ENCODE results near the gene GPR34.

DNA sequence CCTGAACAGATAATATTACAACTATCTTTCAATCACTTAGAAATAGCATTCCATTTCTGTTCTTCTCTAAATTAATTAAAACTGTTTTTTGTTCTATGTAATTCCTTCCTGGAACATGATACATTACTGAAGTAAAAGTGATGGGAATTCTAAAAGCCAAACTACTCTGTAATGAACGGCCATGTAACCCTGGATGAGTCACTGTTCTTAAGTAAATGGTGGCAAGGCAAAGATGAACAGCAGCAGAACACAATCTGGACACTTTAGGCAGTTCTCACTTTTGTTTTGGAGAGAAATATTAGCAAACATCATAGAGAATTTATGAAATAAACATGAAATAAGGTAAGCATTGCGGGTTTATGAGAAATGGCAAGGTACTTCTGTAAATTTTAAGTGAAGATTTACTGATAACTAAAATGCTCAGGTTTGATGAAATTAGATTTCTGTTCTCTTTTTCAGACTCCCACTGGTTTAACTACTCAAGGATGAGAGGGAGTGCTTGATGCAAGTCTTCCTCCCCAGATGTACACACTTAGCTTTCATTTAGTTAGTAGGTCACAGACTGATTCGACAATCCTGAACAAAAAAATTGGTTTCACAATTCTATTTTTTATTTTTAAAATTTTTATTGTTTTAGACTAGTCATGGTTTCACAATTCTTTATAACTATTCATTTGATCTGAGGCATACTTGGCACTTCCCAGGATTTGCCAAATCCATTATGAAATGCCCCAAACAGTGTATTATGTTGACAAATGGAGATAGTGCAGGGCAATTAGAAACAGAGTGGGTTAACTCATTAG is 34.2 kb downstream of the GPR34 start:
- TF ChIP-seq CBX8 (IDR thresholded peaks at IDR 0.05) (no peak), NFE2L2 (conservative IDR thresholded peaks at IDR 0.05; ENCODE audit: low read length) (no peak), POLR2A (IDR thresholded peaks at IDR 0.05; ENCODE audit: low read length) (no peak), CHD2 (IDR thresholded peaks at IDR 0.05; ENCODE audit: low read length, partially characterized antibody) (no peak), EP300 (IDR thresholded peaks at IDR 0.05) (no peak), KDM1A (IDR thresholded peaks at IDR 0.05; ENCODE audit: low read depth) (no peak), FOSL2 (IDR thresholded peaks at IDR 0.05) (no peak), FOSL2 (CRISPR knock-in tag; IDR thresholded peaks at IDR 0.05) (no peak)
- TF ChIP-seq, protein P1, sequence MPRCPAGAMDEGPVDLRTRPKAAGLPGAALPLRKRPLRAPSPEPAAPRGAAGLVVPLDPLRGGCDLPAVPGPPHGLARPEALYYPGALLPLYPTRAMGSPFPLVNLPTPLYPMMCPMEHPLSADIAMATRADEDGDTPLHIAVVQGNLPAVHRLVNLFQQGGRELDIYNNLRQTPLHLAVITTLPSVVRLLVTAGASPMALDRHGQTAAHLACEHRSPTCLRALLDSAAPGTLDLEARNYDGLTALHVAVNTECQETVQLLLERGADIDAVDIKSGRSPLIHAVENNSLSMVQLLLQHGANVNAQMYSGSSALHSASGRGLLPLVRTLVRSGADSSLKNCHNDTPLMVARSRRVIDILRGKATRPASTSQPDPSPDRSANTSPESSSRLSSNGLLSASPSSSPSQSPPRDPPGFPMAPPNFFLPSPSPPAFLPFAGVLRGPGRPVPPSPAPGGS (IDR thresholded peaks at IDR 0.05) = no peak
- TF ChIP-seq, protein P2, sequence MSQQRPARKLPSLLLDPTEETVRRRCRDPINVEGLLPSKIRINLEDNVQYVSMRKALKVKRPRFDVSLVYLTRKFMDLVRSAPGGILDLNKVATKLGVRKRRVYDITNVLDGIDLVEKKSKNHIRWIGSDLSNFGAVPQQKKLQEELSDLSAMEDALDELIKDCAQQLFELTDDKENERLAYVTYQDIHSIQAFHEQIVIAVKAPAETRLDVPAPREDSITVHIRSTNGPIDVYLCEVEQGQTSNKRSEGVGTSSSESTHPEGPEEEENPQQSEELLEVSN (IDR thresholded peaks at IDR 0.05; ENCODE audit: borderline replicate concordance, low read depth) = no peak

Data from A549 (cell line).